HCT116 (cell line): ENCODE measurements around the gene NPTX1.

Experiments used
- ATF3 ChIP-seq: IDR thresholded peaks from 2 replicates; pipeline ENCODE4 v1.6.1; 2012
- CEBPB ChIP-seq: IDR thresholded peaks from 2 replicates; pipeline ENCODE4 v1.6.1; 2012; ENCODE audit warnings: low read depth
- CTCF ChIP-seq, 3 experiments: fragments of 200-600 bp in 1 of 3; sonication (generic) in 1 of 3; IDR thresholded peaks in 2 of 3; conservative IDR thresholded peaks in 1 of 3; 2 replicates each; pipeline ENCODE4 v1.5.1; 2012 to 2017; ENCODE audit warnings: low read depth in 2 of 3, low read length in 2 of 3, antibody characterized with exemption in 1 of 3, borderline replicate concordance in 1 of 3, control low read depth in 1 of 3, mild to moderate bottlenecking in 1 of 3, mixed read lengths in 1 of 3, mixed run types in 1 of 3, moderate library complexity in 1 of 3; ENCODE audit not compliant: insufficient read depth in 1 of 3
- EZH2 ChIP-seq: fragments of 200-600 bp; sonication (generic); IDR thresholded peaks from 2 replicates; pipeline ENCODE4 v1.6.1; 2017; ENCODE audit warnings: antibody characterized with exemption, mixed run types
- EZH2phosphoT487 ChIP-seq: fragments of 200-600 bp; IDR thresholded peaks from 2 replicates; pipeline ENCODE4 v1.6.1; 2018; ENCODE audit warnings: antibody characterized with exemption, borderline replicate concordance
- JUND ChIP-seq: IDR thresholded peaks from 2 replicates; pipeline ENCODE4 v1.6.1; 2012
- MAX ChIP-seq: IDR thresholded peaks from 2 replicates; pipeline ENCODE4 v1.6.1; 2012
- POLR2A ChIP-seq: IDR thresholded peaks from 2 replicates; pipeline ENCODE4 v1.7.0; 2011; ENCODE audit warnings: borderline replicate concordance; ENCODE audit not compliant: insufficient read depth, insufficient read length; ENCODE audit errors: extremely low read depth
- POLR2AphosphoS5 ChIP-seq: IDR thresholded peaks from 2 replicates; pipeline ENCODE4 v1.6.1; 2011; ENCODE audit warnings: mild to moderate bottlenecking, low read depth, low read length, moderate library complexity
- RAD21 ChIP-seq: IDR thresholded peaks from 2 replicates; pipeline ENCODE4 v1.6.1; 2012; ENCODE audit warnings: low read depth, mild to moderate bottlenecking
- REST ChIP-seq: IDR thresholded peaks from 2 replicates; pipeline ENCODE4 v1.6.1; 2012; ENCODE audit warnings: low read depth
- ZBTB33 ChIP-seq: IDR thresholded peaks from 2 replicates; pipeline ENCODE4 v1.6.1; 2011; ENCODE audit warnings: mild to moderate bottlenecking, low read length, moderate library complexity; ENCODE audit not compliant: insufficient replicate concordance; ENCODE audit errors: extremely low read depth
- ZFX ChIP-seq: fragments of 450-650 bp; IDR thresholded peaks from 2 replicates; pipeline ENCODE4 v1.6.1; 2017

- TF ChIP-seq POLR2A (no peak), ATF3 (no peak), MAX (no peak), JUND (no peak), CTCF (IDR thresholded peaks at IDR 0.05 in 2 of 3, conservative IDR thresholded peaks at IDR 0.05 in 1 of 3; ENCODE audit: borderline replicate concordance in 1 of 3, insufficient read depth in 1 of 3, low read depth in 2 of 3, low read length in 2 of 3) (no peak), REST (no peak), POLR2AphosphoS5 (no peak), EZH2phosphoT487 (no peak), EZH2 (no peak), RAD21 (no peak), ZBTB33 (no peak), ZFX (no peak), CEBPB (no peak)
Measured at GRCh38 chr17:80442323-80442659, 34.1 kb downstream of the NPTX1 start.
